GM23338 (cell line): ENCODE measurements around the gene AP4B1. TPM values are rescaled to one million over a fixed set of nuclear protein-coding genes. Genes with fewer than 3 reads are reported as not detected.

Source experiments
- ATAC-seq: fragments of 200-7000 bp; cut with Tn5 transposase; 3 replicates; pipeline ENCODE4 v1.9.1; 2020
- DNase-seq: peaks from one replicate; pipeline ENCODE4 v3.0.0-alpha.2; 2015; ENCODE audit warnings: low spot score
- H2AFZ ChIP-seq: fragments of 200-600 bp; sonication (generic); 2 replicates; pipeline ENCODE4 v1.8.0; 2016; ENCODE audit warnings: antibody characterized with exemption, mild to moderate bottlenecking, moderate library complexity
- H3F3A ChIP-seq: fragments of 200-600 bp; sonication (generic); replicated peaks from 2 replicates; pipeline ENCODE4 v1.8.0; 2017; ENCODE audit warnings: antibody characterized with exemption, mixed run types, low read depth
- H3K27ac ChIP-seq: fragments of 200-600 bp; sonication (generic); 2 replicates; pipeline ENCODE4 v1.6.1; 2016; ENCODE audit warnings: low read depth
- H3K27me3 ChIP-seq: fragments of 200-600 bp; sonication (generic); 2 replicates; pipeline ENCODE4 v1.8.0; 2016; ENCODE audit warnings: mild to moderate bottlenecking, mixed run types, moderate library complexity; ENCODE audit not compliant: insufficient read depth
- H3K36me3 ChIP-seq: fragments of 200-600 bp; sonication (generic); 2 replicates; pipeline ENCODE4 v1.8.0; 2016; ENCODE audit warnings: mild to moderate bottlenecking; ENCODE audit not compliant: insufficient read depth
- H3K4me1 ChIP-seq: fragments of 200-600 bp; sonication (generic); 2 replicates; pipeline ENCODE4 v1.8.0; 2016; ENCODE audit warnings: mild to moderate bottlenecking, moderate library complexity; ENCODE audit not compliant: insufficient read depth
- H3K4me2 ChIP-seq: fragments of 200-600 bp; sonication (generic); 2 replicates; pipeline ENCODE4 v1.7.1; 2017; ENCODE audit warnings: mixed run types
- H3K4me3 ChIP-seq: fragments of 200-600 bp; sonication (generic); 2 replicates; pipeline ENCODE4 v1.6.1; 2016; ENCODE audit warnings: mixed run types
- H3K79me2 ChIP-seq: fragments of 200-600 bp; sonication (generic); replicated peaks from 2 replicates; pipeline ENCODE4 v1.8.0; 2017; ENCODE audit warnings: mild to moderate bottlenecking; ENCODE audit not compliant: insufficient read depth
- H3K9me2 ChIP-seq: fragments of 200-600 bp; sonication (generic); 2 replicates; pipeline ENCODE4 v1.8.0; 2017; ENCODE audit not compliant: insufficient read depth
- H4K20me1 ChIP-seq: fragments of 200-600 bp; sonication (generic); replicated peaks from 2 replicates; pipeline ENCODE4 v1.8.0; 2017; ENCODE audit warnings: mild to moderate bottlenecking; ENCODE audit not compliant: insufficient read depth
- H3K27ac Mint-ChIP-seq: 2 replicates; pipeline ENCODE4 v1.8.0; 2020; ENCODE audit warnings: inconsistent platforms, mild to moderate bottlenecking, moderate library complexity, mixed read lengths
- H3K27me3 Mint-ChIP-seq: 3 replicates; pipeline ENCODE4 v1.8.0; 2022; ENCODE audit warnings: low read depth, mild to moderate bottlenecking, moderate library complexity, mixed read lengths, inconsistent platforms; ENCODE audit not compliant: insufficient read depth, poor library complexity
- H3K36me3 Mint-ChIP-seq: 3 replicates; pipeline ENCODE4 v1.8.0; 2021; ENCODE audit warnings: low read depth, mild to moderate bottlenecking, inconsistent platforms, moderate library complexity, mixed read lengths
- H3K4me1 Mint-ChIP-seq: 3 replicates; pipeline ENCODE4 v1.8.0; 2020; ENCODE audit warnings: mild to moderate bottlenecking, inconsistent platforms, mixed read lengths
- H3K4me3 Mint-ChIP-seq: 3 replicates; pipeline ENCODE4 v1.8.0; 2021; ENCODE audit warnings: moderate library complexity, mild to moderate bottlenecking, inconsistent platforms, mixed read lengths
- H3K9me3 Mint-ChIP-seq: 3 replicates; pipeline ENCODE4 v1.8.0; 2020; ENCODE audit warnings: moderate library complexity, mild to moderate bottlenecking, inconsistent platforms, mixed read lengths
- CREB1 ChIP-seq: fragments of 250-450 bp; sonication (Bioruptor Pico); IDR thresholded peaks from 2 replicates; pipeline ENCODE4 v1.5.0; 2020; ENCODE audit warnings: low read depth, mild to moderate bottlenecking, moderate library complexity
- EZH2 ChIP-seq: fragments of 200-600 bp; sonication (generic); IDR thresholded peaks from one replicate; pipeline ENCODE4 v1.8.0; 2017; ENCODE audit warnings: antibody characterized with exemption, mild to moderate bottlenecking, low read depth; ENCODE audit not compliant: unreplicated experiment
- NANOG ChIP-seq: IDR thresholded peaks from 2 replicates; pipeline ENCODE4 v1.6.1; 2016; ENCODE audit warnings: antibody characterized with exemption, borderline replicate concordance
- POLR2AphosphoS5 ChIP-seq: IDR thresholded peaks from 2 replicates; pipeline ENCODE4 v1.6.1; 2016; ENCODE audit warnings: antibody characterized with exemption, low read depth
- REST ChIP-seq: IDR thresholded peaks from one replicate; pipeline ENCODE4 v1.6.1; 2018; ENCODE audit warnings: antibody characterized with exemption; ENCODE audit not compliant: unreplicated experiment
- STAT1 ChIP-seq: IDR thresholded peaks from one replicate; pipeline ENCODE4 v1.6.1; 2016; ENCODE audit warnings: antibody characterized with exemption; ENCODE audit not compliant: unreplicated experiment
- ZNF114 ChIP-seq: fragments of 250-450 bp; sonication (Bioruptor Pico); IDR thresholded peaks from 2 replicates; pipeline ENCODE4 v1.5.0; 2020; ENCODE audit warnings: mild to moderate bottlenecking, moderate library complexity
- ZNF331 ChIP-seq: fragments of 250-450 bp; sonication (Bioruptor Pico); IDR thresholded peaks from 2 replicates; pipeline ENCODE4 v1.5.0; 2020; ENCODE audit warnings: low read depth, mild to moderate bottlenecking, moderate library complexity
- ZNF462 ChIP-seq: fragments of 250-450 bp; sonication (Bioruptor Pico); IDR thresholded peaks from 2 replicates; pipeline ENCODE4 v1.5.0; 2020; ENCODE audit warnings: mild to moderate bottlenecking, moderate library complexity
- polyA plus RNA-seq: library from polyadenylated mRNA; unstranded; fragments of >200 nt; fragmentation: Nextera tagmentation; extraction: Ambion mirVana; gene quantifications from 2 replicates; pipeline ENCODE4 v1.2.1, GENCODE V29; 2016
- total RNA-seq: library from RNA; depleted of rRNA; stranded (reverse); fragments of >200 nt; shearing (Covaris generic); gene quantifications from 2 replicates; pipeline ENCODE4 v1.2.3, GENCODE V29; 2014
- TF ChIP-seq, protein P1 (sequence below), 2 experiments: fragments of 200-600 bp in 1 of 2; sonication (generic) in 1 of 2; conservative IDR thresholded peaks; 2 replicates each; pipeline versions ENCODE4 v1.5.1 to v1.6.1; 2016 to 2017; ENCODE audit warnings: antibody characterized with exemption in 2 of 2, low read depth in 2 of 2, mild to moderate bottlenecking in 2 of 2, moderate library complexity in 1 of 2

The AP4B1 gene
- total and polyA plus RNA-seq, 2 experiments from 2014 or later: 7.5 to 13.4 TPM

GRCh38 chr1:113859478-113860175 lies 45.0 kb downstream of the AP4B1 start:
- H3K36me3 ChIP-seq: no peaks in the 10 kb centered on the region
- H3K4me1 ChIP-seq: no peaks in the 10 kb centered on the region
- Mint-ChIP-seq H3K4me1 (no peaks in the 10 kb centered on the region), H3K9me3 (no peaks in the 10 kb centered on the region), H3K4me3 (no peak overlapping the region), H3K36me3 (no peaks in the 10 kb centered on the region), H3K27ac (no peak overlapping the region), H3K27me3 (no peaks in the 10 kb centered on the region)
- no peaks in the 10 kb centered on the region for H3K27me3 ChIP-seq
- no peak overlapping the region for H2AFZ ChIP-seq
- no peak overlapping the region for H3K4me2 ChIP-seq
- no peak for ATAC-seq
- no peaks in the 10 kb centered on the region for H3F3A ChIP-seq
- no peaks in the 10 kb centered on the region for H3K79me2 ChIP-seq
- H3K9me2 ChIP-seq: no peaks in the 10 kb centered on the region
- no peak overlapping the region for H3K4me3 ChIP-seq
- no peak overlapping the region for H3K27ac ChIP-seq
- no peak for DNase-seq
- no peaks in the 10 kb centered on the region for H4K20me1 ChIP-seq
- TF ChIP-seq CREB1 (CRISPR knock-in tag) (no peak), REST (no peak), ZNF114 (CRISPR knock-in tag) (no peak), ZNF331 (CRISPR knock-in tag) (no peak), POLR2AphosphoS5 (no peak), EZH2 (no peak), STAT1 (no peak), NANOG (no peak), ZNF462 (no peak)
- TF ChIP-seq, protein P1, sequence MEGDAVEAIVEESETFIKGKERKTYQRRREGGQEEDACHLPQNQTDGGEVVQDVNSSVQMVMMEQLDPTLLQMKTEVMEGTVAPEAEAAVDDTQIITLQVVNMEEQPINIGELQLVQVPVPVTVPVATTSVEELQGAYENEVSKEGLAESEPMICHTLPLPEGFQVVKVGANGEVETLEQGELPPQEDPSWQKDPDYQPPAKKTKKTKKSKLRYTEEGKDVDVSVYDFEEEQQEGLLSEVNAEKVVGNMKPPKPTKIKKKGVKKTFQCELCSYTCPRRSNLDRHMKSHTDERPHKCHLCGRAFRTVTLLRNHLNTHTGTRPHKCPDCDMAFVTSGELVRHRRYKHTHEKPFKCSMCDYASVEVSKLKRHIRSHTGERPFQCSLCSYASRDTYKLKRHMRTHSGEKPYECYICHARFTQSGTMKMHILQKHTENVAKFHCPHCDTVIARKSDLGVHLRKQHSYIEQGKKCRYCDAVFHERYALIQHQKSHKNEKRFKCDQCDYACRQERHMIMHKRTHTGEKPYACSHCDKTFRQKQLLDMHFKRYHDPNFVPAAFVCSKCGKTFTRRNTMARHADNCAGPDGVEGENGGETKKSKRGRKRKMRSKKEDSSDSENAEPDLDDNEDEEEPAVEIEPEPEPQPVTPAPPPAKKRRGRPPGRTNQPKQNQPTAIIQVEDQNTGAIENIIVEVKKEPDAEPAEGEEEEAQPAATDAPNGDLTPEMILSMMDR (conservative IDR thresholded peaks at IDR 0.05; ENCODE audit: low read depth in 2 of 2): no peak
